ENCODE measurements around the gene DDX1.
A peak's percentile ranks its signal among the peaks of the same experiment; 100 is the strongest.

The DDX1 gene

GRCh38 chr2:15577071-15577735, 14.5 kb upstream of the DDX1 start:
- Histone ChIP-seq H3K9ac (ENCODE audit: low read length in 5 of 5) (no peak overlapping the region), H3K9me3 (ENCODE audit: control insufficient read depth in 5 of 5, low read length in 5 of 5) (no peaks in the 10 kb centered on the region), H3K4me1 (ENCODE audit: control insufficient read depth in 5 of 5, insufficient read depth in 5 of 5, low read length in 5 of 5) (no peaks in the 10 kb centered on the region), H3K36me3 (ENCODE audit: control insufficient read depth in 5 of 5, insufficient read depth in 5 of 5, low read length in 5 of 5) (no peaks in the 10 kb centered on the region), H3K27ac (ENCODE audit: low read depth, low read length) (no peak overlapping the region), H3K4me3 (ENCODE audit: low read depth in 1 of 5, low read length in 5 of 5) (no peak overlapping the region), H3K27me3 (ENCODE audit: control insufficient read depth in 5 of 5, insufficient read depth in 4 of 5, low read length in 5 of 5) (peaks cover 0 to 2% (median 0%) of the 10 kb centered on the region in 5 donors)

GRCh38 chr2:15579641-15580040, 12.0 kb upstream of the DDX1 start:
- H3K27me3 ChIP-seq (ENCODE audit: control insufficient read depth in 5 of 5, insufficient read depth in 4 of 5, low read length in 5 of 5) = peaks cover 5 to 9% (median 6%) of the 10 kb centered on the region in 5 donors
- H3K9me3 ChIP-seq (ENCODE audit: control insufficient read depth in 5 of 5, low read length in 5 of 5) = no peaks in the 10 kb centered on the region
- H3K9ac ChIP-seq (ENCODE audit: low read length in 5 of 5) = no peak overlapping the region
- no peak overlapping the region for H3K4me3 ChIP-seq (ENCODE audit: low read depth in 1 of 5, low read length in 5 of 5)
- H3K4me1 ChIP-seq (ENCODE audit: control insufficient read depth in 5 of 5, insufficient read depth in 5 of 5, low read length in 5 of 5) = no peaks in the 10 kb centered on the region
- H3K36me3 ChIP-seq (ENCODE audit: control insufficient read depth in 5 of 5, insufficient read depth in 5 of 5, low read length in 5 of 5) = no peaks in the 10 kb centered on the region
- no peak overlapping the region for H3K27ac ChIP-seq (ENCODE audit: low read depth, low read length)

- Histone ChIP-seq H3K9me3 (ENCODE audit: control insufficient read depth in 5 of 5, low read length in 5 of 5) (no peaks in the 10 kb centered on the region), H3K36me3 (ENCODE audit: control insufficient read depth in 5 of 5, insufficient read depth in 5 of 5, low read length in 5 of 5) (no peaks in the 10 kb centered on the region), H3K27me3 (ENCODE audit: control insufficient read depth in 5 of 5, insufficient read depth in 4 of 5, low read length in 5 of 5) (peaks cover 5 to 9% (median 6%) of the 10 kb centered on the region in 5 donors), H3K9ac (ENCODE audit: low read length in 5 of 5) (no peak overlapping the region), H3K4me3 (ENCODE audit: low read depth in 1 of 5, low read length in 5 of 5) (no peak overlapping the region), H3K27ac (ENCODE audit: low read depth, low read length) (no peak overlapping the region), H3K4me1 (ENCODE audit: control insufficient read depth in 5 of 5, insufficient read depth in 5 of 5, low read length in 5 of 5) (no peaks in the 10 kb centered on the region)
Measured at GRCh38 chr2:15580451-15580850, 11.2 kb upstream of the DDX1 start.

GRCh38 chr2:15582710-15583357, 8.8 kb upstream of the DDX1 start:
- no peak overlapping the region for H3K27ac ChIP-seq (ENCODE audit: low read depth, low read length)
- H3K27me3 ChIP-seq (ENCODE audit: control insufficient read depth in 5 of 5, insufficient read depth in 4 of 5, low read length in 5 of 5) = peaks cover 5 to 9% (median 6%) of the 10 kb centered on the region in 5 donors
- no peak overlapping the region for H3K9ac ChIP-seq (ENCODE audit: low read length in 5 of 5)
- H3K9me3 ChIP-seq (ENCODE audit: control insufficient read depth in 5 of 5, low read length in 5 of 5) = no peaks in the 10 kb centered on the region
- H3K36me3 ChIP-seq (ENCODE audit: control insufficient read depth in 5 of 5, insufficient read depth in 5 of 5, low read length in 5 of 5) = no peaks in the 10 kb centered on the region
- peaks cover 0 to 5% (median 0%) of the 10 kb centered on the region in 5 donors for H3K4me1 ChIP-seq (ENCODE audit: control insufficient read depth in 5 of 5, insufficient read depth in 5 of 5, low read length in 5 of 5)
- no peak overlapping the region for H3K4me3 ChIP-seq (ENCODE audit: low read depth in 1 of 5, low read length in 5 of 5)

GRCh38 chr2:15583826-15584225, 7.8 kb upstream of the DDX1 start:
- Histone ChIP-seq H3K4me3 (ENCODE audit: low read depth in 1 of 5, low read length in 5 of 5) (no peak overlapping the region), H3K4me1 (ENCODE audit: control insufficient read depth in 5 of 5, insufficient read depth in 5 of 5, low read length in 5 of 5) (peaks cover 0 to 5% (median 0%) of the 10 kb centered on the region in 5 donors), H3K9me3 (ENCODE audit: control insufficient read depth in 5 of 5, low read length in 5 of 5) (no peaks in the 10 kb centered on the region), H3K9ac (ENCODE audit: low read length in 5 of 5) (no peak overlapping the region), H3K27ac (ENCODE audit: low read depth, low read length) (no peak overlapping the region), H3K36me3 (ENCODE audit: control insufficient read depth in 5 of 5, insufficient read depth in 5 of 5, low read length in 5 of 5) (no peaks in the 10 kb centered on the region), H3K27me3 (ENCODE audit: control insufficient read depth in 5 of 5, insufficient read depth in 4 of 5, low read length in 5 of 5) (peaks cover 5 to 9% (median 6%) of the 10 kb centered on the region in 5 donors)

GRCh38 chr2:15584316-15584715, 7.4 kb upstream of the DDX1 start:
- Histone ChIP-seq H3K27ac (ENCODE audit: low read depth, low read length) (no peak overlapping the region), H3K36me3 (ENCODE audit: control insufficient read depth in 5 of 5, insufficient read depth in 5 of 5, low read length in 5 of 5) (no peaks in the 10 kb centered on the region), H3K4me3 (ENCODE audit: low read depth in 1 of 5, low read length in 5 of 5) (no peak overlapping the region), H3K9me3 (ENCODE audit: control insufficient read depth in 5 of 5, low read length in 5 of 5) (no peaks in the 10 kb centered on the region), H3K4me1 (ENCODE audit: control insufficient read depth in 5 of 5, insufficient read depth in 5 of 5, low read length in 5 of 5) (peaks cover 0 to 5% (median 0%) of the 10 kb centered on the region in 5 donors), H3K27me3 (ENCODE audit: control insufficient read depth in 5 of 5, insufficient read depth in 4 of 5, low read length in 5 of 5) (peaks cover 5 to 9% (median 6%) of the 10 kb centered on the region in 5 donors), H3K9ac (ENCODE audit: low read length in 5 of 5) (no peak overlapping the region)

- Histone ChIP-seq H3K4me1 (ENCODE audit: control insufficient read depth in 5 of 5, insufficient read depth in 5 of 5, low read length in 5 of 5) (peaks cover 0 to 5% (median 0%) of the 10 kb centered on the region in 5 donors), H3K27me3 (ENCODE audit: control insufficient read depth in 5 of 5, insufficient read depth in 4 of 5, low read length in 5 of 5) (peaks cover 5 to 9% (median 6%) of the 10 kb centered on the region in 5 donors), H3K9ac (ENCODE audit: low read length in 5 of 5) (no peak overlapping the region), H3K36me3 (ENCODE audit: control insufficient read depth in 5 of 5, insufficient read depth in 5 of 5, low read length in 5 of 5) (no peaks in the 10 kb centered on the region), H3K9me3 (ENCODE audit: control insufficient read depth in 5 of 5, low read length in 5 of 5) (no peaks in the 10 kb centered on the region), H3K4me3 (ENCODE audit: low read depth in 1 of 5, low read length in 5 of 5) (no peak overlapping the region), H3K27ac (ENCODE audit: low read depth, low read length) (no peak overlapping the region)
Measured at GRCh38 chr2:15584767-15585469, 6.8 kb upstream of the DDX1 start.

GRCh38 chr2:15588329-15588919, 3.2 kb upstream of the DDX1 start:
- H3K4me1 ChIP-seq (ENCODE audit: control insufficient read depth in 5 of 5, insufficient read depth in 5 of 5, low read length in 5 of 5) = peaks cover 0 to 24% (median 18%) of the 10 kb centered on the region in 5 donors
- H3K36me3 ChIP-seq (ENCODE audit: control insufficient read depth in 5 of 5, insufficient read depth in 5 of 5, low read length in 5 of 5) = no peaks in the 10 kb centered on the region
- H3K27me3 ChIP-seq (ENCODE audit: control insufficient read depth in 5 of 5, insufficient read depth in 4 of 5, low read length in 5 of 5) = no peaks in the 10 kb centered on the region
- H3K9ac ChIP-seq (ENCODE audit: low read length in 5 of 5) = no peak overlapping the region
- no peaks in the 10 kb centered on the region for H3K9me3 ChIP-seq (ENCODE audit: control insufficient read depth in 5 of 5, low read length in 5 of 5)
- no peak overlapping the region for H3K4me3 ChIP-seq (ENCODE audit: low read depth in 1 of 5, low read length in 5 of 5)
- no peak overlapping the region for H3K27ac ChIP-seq (ENCODE audit: low read depth, low read length)

- H3K36me3 ChIP-seq (ENCODE audit: control insufficient read depth in 5 of 5, insufficient read depth in 5 of 5, low read length in 5 of 5) = peaks cover 10 to 14% (median 11%) of the 10 kb centered on the region in 5 donors
- peak overlapping the region in 4 of 5 donors; percentile 80 to 97 (median 88) for H3K9ac ChIP-seq (ENCODE audit: low read length in 5 of 5)
- H3K4me1 ChIP-seq (ENCODE audit: control insufficient read depth in 5 of 5, insufficient read depth in 5 of 5, low read length in 5 of 5) = peaks cover 0 to 33% (median 27%) of the 10 kb centered on the region in 5 donors
- H3K27ac ChIP-seq (ENCODE audit: low read depth, low read length) = peak overlapping the region; percentile 85
- H3K27me3 ChIP-seq (ENCODE audit: control insufficient read depth in 5 of 5, insufficient read depth in 4 of 5, low read length in 5 of 5) = no peaks in the 10 kb centered on the region
- no peaks in the 10 kb centered on the region for H3K9me3 ChIP-seq (ENCODE audit: control insufficient read depth in 5 of 5, low read length in 5 of 5)
- H3K4me3 ChIP-seq (ENCODE audit: low read depth in 1 of 5, low read length in 5 of 5) = peak overlapping the region; percentile 78 to 97 (median 91)
Measured at GRCh38 chr2:15591373-15591691, 336 bp upstream of the DDX1 start.

GRCh38 chr2:15593327-15593705, 1.6 kb downstream of the DDX1 start:
- Histone ChIP-seq H3K4me1 (ENCODE audit: control insufficient read depth in 5 of 5, insufficient read depth in 5 of 5, low read length in 5 of 5) (peaks cover 0 to 32% (median 26%) of the 10 kb centered on the region in 5 donors), H3K27ac (ENCODE audit: low read depth, low read length) (no peak overlapping the region), H3K27me3 (ENCODE audit: control insufficient read depth in 5 of 5, insufficient read depth in 4 of 5, low read length in 5 of 5) (no peaks in the 10 kb centered on the region), H3K9me3 (ENCODE audit: control insufficient read depth in 5 of 5, low read length in 5 of 5) (no peaks in the 10 kb centered on the region), H3K4me3 (ENCODE audit: low read depth in 1 of 5, low read length in 5 of 5) (peak overlapping the region in 2 of 5 donors; percentile 37 to 91), H3K36me3 (ENCODE audit: control insufficient read depth in 5 of 5, insufficient read depth in 5 of 5, low read length in 5 of 5) (peaks cover 24 to 32% (median 31%) of the 10 kb centered on the region in 5 donors), H3K9ac (ENCODE audit: low read length in 5 of 5) (peak overlapping the region in 3 of 5 donors; percentile 4 to 97 (median 41))
